Activated CD4-positive, alpha-beta T cell treated with anti-CD3 and anti-CD28 coated beads, Interleukin-2, amount 50 U/mL, for 48 hours (primary cell): ENCODE data around the gene MCOLN3.
A peak's percentile ranks its signal among the peaks of the same experiment; 100 is the strongest.

Experiments
- DNase-seq, 2 experiments: peaks; one replicate each; pipeline ENCODE4 v3.0.0-alpha.2; 2020

Gene MCOLN3

DNA sequence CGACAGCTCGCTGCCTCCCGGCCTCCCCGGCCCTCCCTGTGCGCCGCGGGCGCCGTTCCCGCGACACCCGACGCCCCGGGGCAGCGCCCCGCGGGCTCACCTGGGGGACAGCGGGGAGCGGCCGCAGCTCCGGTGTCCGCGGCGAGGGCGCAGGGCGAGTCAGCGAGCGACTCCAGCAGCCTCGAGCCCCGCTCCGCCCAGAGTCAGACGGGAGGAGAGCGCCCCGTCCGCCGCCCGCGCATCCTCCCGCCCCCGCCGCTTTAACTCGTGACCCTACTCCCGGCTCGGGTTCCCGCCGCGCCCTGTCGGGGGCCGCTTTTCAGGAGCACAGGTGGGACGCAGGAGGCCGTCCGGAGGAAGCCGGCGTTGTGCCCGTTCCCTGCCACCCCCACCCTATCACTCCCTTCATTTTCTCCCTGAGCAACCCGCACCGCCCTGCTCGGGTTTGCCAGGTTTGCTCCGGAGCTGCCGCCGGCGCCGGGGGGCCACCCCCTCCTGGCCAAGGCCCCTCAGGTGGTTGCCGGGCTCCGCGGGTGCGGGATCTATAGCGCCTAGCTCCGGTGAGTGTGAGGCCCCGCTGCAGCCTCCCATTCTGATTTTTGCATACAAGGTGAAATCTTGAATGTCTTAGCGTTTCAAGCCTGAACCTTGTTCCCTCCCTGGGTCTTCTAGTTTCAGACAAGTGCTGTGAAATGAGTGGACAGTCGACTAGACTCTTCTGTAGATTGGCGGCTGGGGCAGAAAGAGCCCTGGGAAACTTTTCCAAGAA lies at the start of gene MCOLN3:
MCOLN3 (minus strand) TSS at position 205 of the 769 bp plus-strand sequence. CDS start 3,140 bp downstream, outside the sequence.
- DNase-seq: peak; percentile 40 to 53

DNA sequence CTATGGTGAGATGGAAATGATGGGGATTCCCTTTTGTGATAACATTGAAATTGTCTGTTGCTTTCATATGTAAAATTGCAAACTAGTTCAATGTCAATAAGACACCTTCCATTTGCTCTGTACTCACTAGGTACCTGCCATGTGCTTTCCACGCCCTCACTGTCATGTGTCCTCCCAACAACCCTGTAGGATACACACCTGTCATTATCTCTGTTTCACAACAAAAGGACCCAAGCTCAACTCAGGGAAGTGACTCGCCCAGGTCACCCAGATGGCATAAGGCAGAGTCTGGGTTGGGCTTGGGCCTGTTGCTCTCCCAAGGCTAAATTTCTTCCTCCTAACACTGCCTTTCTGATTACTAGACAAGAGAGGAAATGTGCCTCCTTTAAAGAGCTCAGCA lies 45.3 kb upstream of the MCOLN3 start:
- DNase-seq: no peak

- DNase-seq: peak; percentile 12 to 29
Measured at GRCh38 chr1:85091671-85092280, 43.5 kb upstream of the MCOLN3 start.

- no peak for DNase-seq
Measured at GRCh38 chr1:85090225-85090624, 41.9 kb upstream of the MCOLN3 start.

DNA sequence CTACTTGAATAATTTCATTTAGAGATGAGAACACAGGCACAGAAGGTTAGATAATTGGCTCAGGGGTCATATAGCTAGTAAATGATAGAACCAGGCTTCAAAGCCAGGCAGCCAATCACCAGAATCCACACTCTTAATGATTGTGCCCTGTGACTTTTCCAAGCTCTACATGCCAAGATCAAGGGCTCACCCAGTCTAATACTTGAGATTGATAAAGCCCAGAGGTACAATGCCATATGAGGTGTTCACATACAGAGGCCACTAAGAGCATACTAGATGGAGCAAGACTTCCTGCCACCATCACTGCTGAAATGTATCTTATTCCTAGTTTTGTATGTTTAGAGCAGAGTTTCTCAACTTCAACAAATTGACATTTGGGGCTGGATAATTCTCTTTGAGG lies 40.9 kb upstream of the MCOLN3 start:
- no peak for DNase-seq

GRCh38 chr1:85088408-85088784 lies 40.1 kb upstream of the MCOLN3 start:
- DNase-seq: no peak

- DNase-seq: no peak
Measured at GRCh38 chr1:85087659-85088407, 39.5 kb upstream of the MCOLN3 start.

- DNase-seq: no peak
Measured at GRCh38 chr1:85085417-85085816, 37.1 kb upstream of the MCOLN3 start.

- no peak for DNase-seq
Measured at GRCh38 chr1:85078903-85079302, 30.6 kb upstream of the MCOLN3 start.

GRCh38 chr1:85074365-85074964 lies 26.2 kb upstream of the MCOLN3 start:
- no peak for DNase-seq

DNA sequence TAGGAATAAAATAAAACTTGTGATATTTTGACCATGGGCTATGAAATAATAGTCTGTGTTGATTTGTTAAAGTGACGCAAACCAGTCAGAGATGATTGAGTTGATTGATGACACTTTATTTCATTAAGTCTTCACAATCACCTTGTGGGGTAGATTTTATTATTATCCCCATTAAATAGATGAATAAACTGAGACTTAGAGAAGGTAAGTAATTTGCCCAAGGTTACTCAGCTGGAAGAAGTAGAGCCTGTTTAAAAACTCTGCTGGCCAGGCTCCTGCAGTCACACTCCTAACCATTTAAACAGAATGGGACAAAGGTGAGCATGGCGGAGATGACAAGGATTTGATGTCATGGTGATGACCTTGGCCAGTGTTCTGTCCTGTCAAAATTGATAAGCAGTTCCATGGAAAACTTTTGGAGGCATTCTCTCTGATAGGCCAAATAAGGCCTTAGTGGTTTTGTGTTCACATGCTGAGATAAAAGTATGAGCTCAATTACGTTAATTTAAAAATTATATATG lies 22.7 kb upstream of the MCOLN3 start:
- DNase-seq: no peak

GRCh38 chr1:85068846-85069245 lies 20.5 kb upstream of the MCOLN3 start:
- no peak for DNase-seq

- no peak for DNase-seq
Measured at GRCh38 chr1:85065550-85065949, 17.2 kb upstream of the MCOLN3 start.

DNA sequence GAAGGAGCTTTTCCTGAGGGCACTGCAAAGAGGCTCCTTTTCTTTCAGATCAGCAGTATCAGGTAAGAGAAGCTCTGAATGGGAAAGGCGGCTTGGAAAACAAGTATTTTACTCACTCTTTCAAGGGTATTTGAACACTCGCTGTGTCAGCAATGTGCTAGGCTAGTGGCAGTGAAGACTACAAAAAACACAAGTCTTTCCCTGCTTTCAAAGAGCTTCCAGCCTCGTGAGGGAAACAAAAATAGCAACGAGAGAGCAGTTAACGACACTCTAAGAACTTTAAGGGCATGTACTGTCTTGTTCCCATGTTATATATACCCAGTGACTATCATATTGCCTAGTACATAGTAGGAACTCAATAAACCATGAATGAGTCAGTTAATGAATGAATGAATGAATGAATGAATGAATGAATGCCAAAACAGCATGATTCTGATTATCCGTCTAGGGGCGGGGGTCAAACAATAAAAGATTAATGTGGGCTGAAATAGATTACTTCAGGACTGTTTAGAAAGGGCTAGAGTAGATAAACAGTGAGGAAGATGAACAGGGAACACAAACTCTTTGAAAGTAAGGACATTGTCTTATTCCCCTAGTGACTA lies 14.2 kb upstream of the MCOLN3 start:
- no peak for DNase-seq

DNA sequence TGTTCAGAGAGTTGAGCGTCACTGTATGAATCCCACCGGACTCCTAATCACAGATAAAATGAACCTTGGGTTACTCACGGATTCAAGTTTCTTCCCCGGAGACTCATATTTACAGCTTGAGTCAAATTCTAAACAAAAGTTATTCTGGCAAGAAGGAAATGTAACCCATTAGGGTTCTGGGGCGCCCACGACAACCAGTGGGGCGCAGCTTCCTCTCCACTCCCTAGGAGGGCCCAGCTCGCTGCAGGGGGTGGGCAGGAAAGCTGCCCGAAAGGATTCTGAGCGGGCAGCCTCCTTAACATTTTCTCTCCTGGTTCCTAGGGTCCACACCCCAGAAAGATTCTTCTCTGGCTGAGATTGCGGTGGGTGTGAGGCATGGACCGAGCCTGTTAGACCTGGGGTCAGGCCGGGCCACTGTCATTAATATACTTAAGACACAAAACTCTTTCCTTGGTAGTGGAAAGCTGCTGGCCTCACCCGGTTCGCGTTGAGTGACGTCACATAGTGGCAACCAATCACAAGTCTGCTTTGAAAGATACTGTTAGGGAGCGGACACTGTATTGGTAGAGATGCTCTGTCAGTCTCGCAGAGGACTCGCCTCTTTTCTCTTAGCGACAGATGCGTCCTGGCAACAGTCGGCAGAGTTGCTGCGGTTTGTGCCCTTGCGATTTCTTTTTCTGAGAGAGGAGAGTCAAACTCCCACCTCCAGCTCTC lies 13.6 kb upstream of the MCOLN3 start:
- DNase-seq: peak; percentile 80 to 87

DNA sequence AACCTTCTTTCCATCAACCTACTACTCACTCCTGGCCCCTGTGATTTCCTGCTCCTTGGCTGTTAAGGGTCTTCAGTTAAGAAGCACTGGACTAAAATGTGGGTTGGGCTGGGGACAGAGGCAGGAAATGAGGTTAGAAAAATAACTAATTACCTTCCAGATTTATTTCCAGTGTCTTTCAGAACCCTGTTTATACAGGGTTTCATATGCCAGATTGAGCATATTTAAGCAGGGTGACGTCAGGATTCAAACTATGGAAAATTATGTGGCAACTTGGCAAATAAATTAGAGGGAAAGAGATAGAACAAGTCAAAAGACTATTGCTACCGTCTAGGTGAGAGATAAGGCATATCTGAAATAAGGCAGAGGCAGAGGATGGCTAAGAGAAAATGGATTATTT lies 11.7 kb upstream of the MCOLN3 start:
- DNase-seq: no peak

DNA sequence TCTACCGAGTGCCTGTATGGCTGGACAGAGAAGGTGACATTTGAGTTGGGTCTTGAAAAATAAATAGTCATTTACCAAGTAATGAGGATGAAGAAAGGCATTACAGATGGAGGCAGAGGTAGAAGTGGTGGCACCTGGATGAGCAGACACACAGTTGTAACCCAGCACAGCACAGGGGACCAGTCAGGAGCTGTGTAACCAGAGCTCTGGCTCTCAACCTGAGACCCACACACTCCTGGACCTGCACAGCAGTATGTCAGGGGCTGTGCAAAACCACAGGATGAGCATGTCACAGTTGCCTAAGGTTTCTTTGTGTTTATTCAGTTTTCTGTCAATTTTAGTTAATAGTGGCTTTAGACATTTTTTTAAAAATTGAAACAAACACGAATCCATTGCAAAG lies 11.3 kb upstream of the MCOLN3 start:
- no peak for DNase-seq

DNA sequence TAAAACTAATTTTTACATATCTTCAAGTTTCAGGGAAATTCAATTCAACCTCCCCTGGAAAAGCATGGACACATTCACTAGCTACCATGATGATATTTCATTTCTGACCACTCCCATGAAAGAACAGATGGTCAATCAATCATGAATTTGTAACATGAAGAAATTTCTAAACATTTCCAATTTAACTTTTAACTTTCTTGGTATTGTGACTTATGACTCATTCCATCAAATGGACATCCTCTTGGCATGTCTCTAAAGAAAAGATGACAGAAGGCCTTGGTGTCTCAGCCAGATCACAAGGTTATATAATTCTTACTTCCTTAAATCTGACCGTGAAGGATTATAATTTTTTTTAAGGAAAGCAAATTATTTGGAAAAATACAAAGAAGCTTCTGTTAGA lies 10.5 kb upstream of the MCOLN3 start:
- DNase-seq: no peak

DNA sequence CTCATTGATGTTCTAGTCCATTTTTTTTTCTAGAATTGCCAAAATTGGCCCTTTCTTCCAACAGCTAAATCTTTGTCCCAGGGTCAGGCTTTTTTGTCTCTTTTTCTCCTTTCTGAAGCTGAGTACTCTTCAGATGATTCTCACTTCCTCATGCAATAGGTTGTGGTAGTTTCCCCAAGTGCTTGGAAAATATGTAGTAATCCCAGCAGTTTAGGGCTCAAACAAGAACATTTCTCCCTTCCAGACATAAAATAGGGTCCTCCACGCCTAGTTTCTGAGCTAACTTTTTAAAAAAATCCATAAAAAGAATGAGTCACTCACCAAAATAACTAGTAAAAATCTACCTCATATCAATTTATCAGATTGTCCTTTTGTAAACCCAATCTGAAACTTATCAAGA lies 10.0 kb upstream of the MCOLN3 start:
- DNase-seq: no peak

DNA sequence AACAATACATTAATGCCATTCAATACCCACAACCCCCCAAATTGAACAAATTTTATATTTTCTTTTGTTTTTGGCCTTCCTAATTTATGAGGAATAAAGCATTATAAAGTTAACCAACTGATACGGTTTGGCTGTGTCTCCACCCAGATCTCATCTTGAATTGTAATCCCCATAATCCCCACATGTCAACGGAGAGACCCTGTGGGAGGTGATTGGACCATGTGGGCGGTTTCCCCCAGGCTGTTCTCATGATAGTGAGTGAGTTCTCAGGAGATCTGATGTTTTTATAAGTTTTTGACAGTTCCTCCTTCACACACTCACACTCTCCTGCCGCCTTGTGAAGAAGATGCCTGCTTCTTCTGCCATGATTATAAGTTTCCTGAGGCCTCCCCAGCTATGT lies 6.4 kb upstream of the MCOLN3 start:
- DNase-seq: no peak

DNA sequence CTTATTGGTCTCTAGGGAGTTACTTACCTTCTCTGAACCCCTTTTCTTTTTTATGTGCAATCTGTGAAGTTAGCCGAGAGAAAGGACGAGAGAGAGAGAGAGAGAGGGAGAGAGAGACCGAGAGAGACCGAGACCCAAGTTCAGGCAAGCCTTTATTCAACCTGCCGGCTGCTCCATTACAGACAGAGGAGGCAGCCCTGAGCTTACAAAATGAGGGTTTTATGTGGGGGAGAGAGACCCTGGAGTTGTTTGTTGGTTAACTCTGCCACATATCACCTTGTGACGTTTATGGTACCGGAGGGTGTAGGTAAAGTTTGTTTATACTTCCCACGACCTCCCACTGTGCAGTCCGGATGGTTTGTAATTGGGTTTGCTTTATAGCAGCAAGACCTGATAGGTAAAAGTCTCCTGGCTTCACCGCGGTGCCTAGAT lies 1.5 kb upstream of the MCOLN3 start:
- no peak for DNase-seq
